Neuronal stem cell (in vitro differentiated cells): ENCODE results near the gene GPR45.

Experiments
- DNase-seq: peaks from one replicate; pipeline ENCODE4 v3.0.0-alpha.2; 2013; ENCODE audit warnings: low spot score
- H2AFZ ChIP-seq: one replicate; pipeline ENCODE4 v1.6.1; 2013; ENCODE audit warnings: mild to moderate bottlenecking, low read length, inconsistent platforms
- H2AK5ac ChIP-seq: 2 replicates; pipeline ENCODE4 v1.6.1; 2013; ENCODE audit warnings: low read depth, mild to moderate bottlenecking, inconsistent platforms, low read length, moderate library complexity, mixed read lengths
- H2BK120ac ChIP-seq: 2 replicates; pipeline ENCODE4 v1.6.1; 2013; ENCODE audit warnings: low read depth, mild to moderate bottlenecking, inconsistent platforms, low read length, moderate library complexity, mixed read lengths
- H2BK12ac ChIP-seq: one replicate; pipeline ENCODE4 v1.6.1; 2013; ENCODE audit warnings: low read length, inconsistent platforms
- H2BK15ac ChIP-seq: 2 replicates; pipeline ENCODE4 v1.6.1; 2013; ENCODE audit warnings: mild to moderate bottlenecking, low read length, inconsistent platforms, mixed read lengths
- H2BK5ac ChIP-seq: one replicate; pipeline ENCODE4 v1.6.1; 2013; ENCODE audit warnings: inconsistent platforms, mild to moderate bottlenecking, low read length, moderate library complexity
- H3K14ac ChIP-seq: one replicate; pipeline ENCODE4 v1.6.1; 2013; ENCODE audit warnings: low read length, inconsistent platforms
- H3K18ac ChIP-seq: 2 replicates; pipeline ENCODE4 v1.6.1; 2013; ENCODE audit warnings: low read length, inconsistent platforms
- H3K23ac ChIP-seq: 2 replicates; pipeline ENCODE4 v1.6.1; 2013; ENCODE audit warnings: low read depth, mild to moderate bottlenecking, mixed read lengths, low read length, inconsistent platforms; ENCODE audit not compliant: poor library complexity
- H3K27ac ChIP-seq: replicated peaks from 3 replicates; pipeline ENCODE4 v1.5.1; 2013; ENCODE audit warnings: low read length, inconsistent platforms
- H3K27me3 ChIP-seq, 3 experiments: 2 replicates each; pipeline ENCODE4 v1.6.1; 2013; ENCODE audit warnings: low read length in 3 of 3, mild to moderate bottlenecking in 2 of 3, inconsistent platforms in 1 of 3, low read depth in 1 of 3, mixed read lengths in 1 of 3, moderate library complexity in 1 of 3; ENCODE audit not compliant: control insufficient read depth in 3 of 3, insufficient read depth in 3 of 3
- H3K36me3 ChIP-seq, 2 donors: replicated peaks in 1 of 2; 2 replicates each; pipeline ENCODE4 v1.6.1; 2013; ENCODE audit warnings: low read length in 2 of 2; ENCODE audit not compliant: control insufficient read depth in 2 of 2, insufficient read depth in 2 of 2
- H3K4ac ChIP-seq: 2 replicates; pipeline ENCODE4 v1.6.1; 2013; ENCODE audit warnings: inconsistent platforms, mild to moderate bottlenecking, low read length, moderate library complexity
- H3K4me1 ChIP-seq, 2 donors: 1 replicate in 1 of 2; 2 replicates in 1 of 2; pipeline ENCODE4 v1.6.1; 2013; ENCODE audit warnings: low read length in 2 of 2, low read depth in 1 of 2; ENCODE audit not compliant: control insufficient read depth in 2 of 2, insufficient read depth in 1 of 2
- H3K4me2 ChIP-seq: one replicate; pipeline ENCODE4 v1.6.1; 2013; ENCODE audit warnings: mild to moderate bottlenecking, low read length, inconsistent platforms; ENCODE audit not compliant: insufficient read depth, poor library complexity, severe bottlenecking
- H3K4me3 ChIP-seq, 2 donors: 2 replicates each; pipeline ENCODE4 v1.5.1; 2013; ENCODE audit warnings: low read length in 2 of 2, mild to moderate bottlenecking in 2 of 2, inconsistent platforms in 1 of 2, moderate library complexity in 1 of 2
- H3K79me1 ChIP-seq: one replicate; pipeline ENCODE4 v1.6.1; 2013; ENCODE audit warnings: low read depth, mild to moderate bottlenecking, inconsistent platforms, low read length, moderate library complexity
- H3K9ac ChIP-seq: one replicate; pipeline ENCODE4 v1.6.1; 2013; ENCODE audit warnings: mild to moderate bottlenecking, low read depth, low read length, inconsistent platforms; ENCODE audit not compliant: poor library complexity
- H3K9me3 ChIP-seq, 2 donors: replicated peaks in 1 of 2; 2 replicates each; pipeline versions ENCODE3 to v1.6.1; 2013; ENCODE audit warnings: low read length in 2 of 2, mild to moderate bottlenecking in 2 of 2, inconsistent platforms in 1 of 2, low read depth in 1 of 2, mixed read lengths in 1 of 2, moderate library complexity in 1 of 2; ENCODE audit not compliant: control insufficient read depth in 2 of 2, insufficient read depth in 1 of 2
- H4K8ac ChIP-seq: one replicate; pipeline ENCODE4 v1.6.1; 2013; ENCODE audit warnings: low read depth, mild to moderate bottlenecking, inconsistent platforms, low read length, moderate library complexity
- H4K91ac ChIP-seq: one replicate; pipeline ENCODE4 v1.6.1; 2013; ENCODE audit warnings: low read length, low read depth, mild to moderate bottlenecking, inconsistent platforms; ENCODE audit not compliant: poor library complexity
- WGBS, 2 donors: extraction: QIAGEN DNeasy Blood & Tissue Kit; methylation state at CpG; one replicate each; pipeline ENCODE4 v1.1.7; 2013; ENCODE audit warnings: missing lambda C conversion rate in 2 of 2, mixed read lengths in 1 of 2; ENCODE audit not compliant: insufficient read length in 2 of 2, insufficient replicate concordance in 1 of 2; ENCODE audit errors: extremely low coverage in 2 of 2; 5-methylcytosine and 5-hydroxymethylcytosine counted together

The GPR45 gene

GRCh38 chr2:105288133-105288532 lies 46.6 kb downstream of the GPR45 start:
- H3K18ac ChIP-seq: peak overlapping the region; percentile 30
- DNase-seq: no peak
- peak overlapping the region; percentile 54 for H3K9ac ChIP-seq
- no peaks in the 10 kb centered on the region for H3K27me3 ChIP-seq
- H4K8ac ChIP-seq: no peak overlapping the region
- no peak overlapping the region for H2BK5ac ChIP-seq
- H2BK12ac ChIP-seq: no peak overlapping the region
- H3K23ac ChIP-seq: no peak overlapping the region
- H3K4me2 ChIP-seq: no peak overlapping the region
- no peak overlapping the region for H2AFZ ChIP-seq
- no peak overlapping the region for H3K4ac ChIP-seq
- H2BK120ac ChIP-seq: no peak overlapping the region
- no peak overlapping the region for H2AK5ac ChIP-seq
- no peak overlapping the region for H4K91ac ChIP-seq
- H3K27ac ChIP-seq: no peak overlapping the region
- no CpG with 5 or more reads among the region's 7 CpGs for WGBS, 2 donors
- peaks cover 1 to 94% of the 10 kb centered on the region in 2 donors for H3K36me3 ChIP-seq
- no peak overlapping the region for H2BK15ac ChIP-seq
- H3K79me1 ChIP-seq: no peaks in the 10 kb centered on the region
- no peaks in the 10 kb centered on the region for H3K4me1 ChIP-seq
- H3K14ac ChIP-seq: no peak overlapping the region
- H3K4me3 ChIP-seq: no peak overlapping the region
- H3K9me3 ChIP-seq: no peaks in the 10 kb centered on the region

- H2BK120ac ChIP-seq: no peak overlapping the region
- H4K8ac ChIP-seq: no peak overlapping the region
- no peak overlapping the region for H2BK12ac ChIP-seq
- no peak overlapping the region for H3K4ac ChIP-seq
- no peak overlapping the region for H3K27ac ChIP-seq
- H4K91ac ChIP-seq: no peak overlapping the region
- H3K27me3 ChIP-seq: no peaks in the 10 kb centered on the region
- no peaks in the 10 kb centered on the region for H3K79me1 ChIP-seq
- no peak overlapping the region for H3K23ac ChIP-seq
- no peak overlapping the region for H3K14ac ChIP-seq
- peaks cover 0 to 2% of the 10 kb centered on the region in 2 donors for H3K4me1 ChIP-seq
- H3K4me2 ChIP-seq: no peak overlapping the region
- H3K4me3 ChIP-seq: no peak overlapping the region
- no peak overlapping the region for H2BK15ac ChIP-seq
- no peak overlapping the region for H2AFZ ChIP-seq
- no peak overlapping the region for H3K18ac ChIP-seq
- WGBS, 2 donors: no CpG with 5 or more reads among the region's 6 CpGs
- H3K9ac ChIP-seq: no peak overlapping the region
- no peak overlapping the region for H2BK5ac ChIP-seq
- H3K9me3 ChIP-seq: no peaks in the 10 kb centered on the region
- DNase-seq: no peak
- H2AK5ac ChIP-seq: no peak overlapping the region
- peaks cover 2 to 89% of the 10 kb centered on the region in 2 donors for H3K36me3 ChIP-seq
Observed at GRCh38 chr2:105290981-105291660, 49.6 kb downstream of the GPR45 start.

GRCh38 chr2:105291981-105292380 lies 50.4 kb downstream of the GPR45 start:
- Histone ChIP-seq H2BK5ac (no peak overlapping the region), H4K8ac (no peak overlapping the region), H3K27me3 (no peaks in the 10 kb centered on the region), H3K23ac (no peak overlapping the region), H3K79me1 (no peaks in the 10 kb centered on the region), H3K27ac (no peak overlapping the region), H2AFZ (no peak overlapping the region), H2BK15ac (no peak overlapping the region), H2AK5ac (no peak overlapping the region), H2BK120ac (no peak overlapping the region), H3K9ac (no peak overlapping the region), H3K9me3 (no peaks in the 10 kb centered on the region), H4K91ac (no peak overlapping the region), H3K4me1 (peaks cover 0 to 2% of the 10 kb centered on the region in 2 donors), H3K14ac (no peak overlapping the region), H3K36me3 (peaks cover 3 to 88% of the 10 kb centered on the region in 2 donors), H3K18ac (no peak overlapping the region), H3K4me3 (no peak overlapping the region), H3K4ac (no peak overlapping the region), H2BK12ac (no peak overlapping the region), H3K4me2 (no peak overlapping the region)
- no CpG with 5 or more reads among the region's 2 CpGs for WGBS, 2 donors
- DNase-seq: no peak
